Measurements from ENCODE around the gene MTHFD1L.

GRCh38 chr6:150914372-150914771 is 48.9 kb downstream of the MTHFD1L start:
- TF ChIP-seq CTCF (conservative IDR thresholded peaks at IDR 0.05 in 1 of 2, IDR thresholded peaks at IDR 0.05 in 1 of 2; ENCODE audit: extremely low read depth in 1 of 2, insufficient read depth in 1 of 2, low read depth in 1 of 2, low read length in 2 of 2): no peak
- TF ChIP-seq EZH2 (IDR thresholded peaks at IDR 0.05; ENCODE audit: borderline replicate concordance, low read length): no peak

Measured in mammary epithelial cell (primary cell).